Panc1 (cell line): ENCODE measurements around the gene TIRAP. TPM values are rescaled to one million over a fixed set of nuclear protein-coding genes. Genes with fewer than 3 reads are reported as not detected.

Experiments used
- ATAC-seq: fragments of 200-7000 bp; cut with Tn5 transposase; 2 replicates; pipeline ENCODE4 v1.9.1; 2020; ENCODE audit warnings: mild to moderate bottlenecking, moderate library complexity
- BruUV-seq: library from RNA; stranded (reverse); fragments of 400-500 nt; replicated peaks from 2 replicates; lab custom pipeline; 2021; lab: Mats Ljungman, UMichigan
- CTCF ChIA-PET: fragments of 300-600 bp; sonication (Branson Sonifier 250); formaldehyde crosslinking; loops from one replicate; lab custom pipeline; 2022; ENCODE audit warnings: antibody characterized with exemption; lab: Charles Lee
- POLR2A ChIA-PET: fragments of 300-600 bp; sonication (Branson Sonifier 250); formaldehyde crosslinking; loops from one replicate; lab custom pipeline; 2022; ENCODE audit warnings: antibody characterized with exemption; lab: Charles Lee
- DNase-seq: peaks from one replicate; pipeline ENCODE4 v3.0.0-alpha.2; 2010; ENCODE audit warnings: low read depth, low spot score
- H3K27ac ChIP-seq: 2 replicates; pipeline ENCODE4 v1.5.1; 2011; ENCODE audit warnings: mild to moderate bottlenecking, low read length, inconsistent platforms
- H3K27me3 ChIP-seq: fragments of 200-500 bp; sonication (Bioruptor generic); 2 replicates; pipeline ENCODE4 v1.6.0; 2014; ENCODE audit warnings: low read length, inconsistent platforms; ENCODE audit not compliant: control insufficient read depth, insufficient read depth
- H3K36me3 ChIP-seq: fragments of 200-500 bp; sonication (Bioruptor generic); 2 replicates; pipeline ENCODE4 v1.5.1; 2014; ENCODE audit warnings: inconsistent platforms, mild to moderate bottlenecking, low read length, moderate library complexity; ENCODE audit not compliant: control insufficient read depth, insufficient read depth
- H3K4me1 ChIP-seq: 2 replicates; pipeline ENCODE4 v1.5.1; 2011; ENCODE audit warnings: inconsistent platforms, mild to moderate bottlenecking, low read length, moderate library complexity; ENCODE audit not compliant: control insufficient read depth, insufficient read depth
- H3K4me3 ChIP-seq, 2 experiments: 2 replicates each; pipeline ENCODE4 v1.5.1; 2011 to 2012; ENCODE audit warnings: low read depth in 2 of 2, low read length in 2 of 2, mild to moderate bottlenecking in 2 of 2, inconsistent platforms in 1 of 2, moderate library complexity in 1 of 2
- H3K9me3 ChIP-seq: fragments of 200-500 bp; sonication (Bioruptor generic); 2 replicates; pipeline ENCODE4 v1.5.1; 2014; ENCODE audit warnings: low read depth, mild to moderate bottlenecking, inconsistent platforms, low read length, moderate library complexity; ENCODE audit not compliant: control insufficient read depth, insufficient read depth
- CTCF ChIP-seq: fragments of 450-650 bp; IDR thresholded peaks from 2 replicates; pipeline ENCODE4 v1.5.1; 2017; ENCODE audit warnings: mild to moderate bottlenecking
- POLR2AphosphoS5 ChIP-seq: IDR thresholded peaks from 2 replicates; pipeline ENCODE4 v1.6.1; 2012; ENCODE audit warnings: mild to moderate bottlenecking, low read depth, low read length, moderate library complexity
- REST ChIP-seq, 2 experiments: IDR thresholded peaks; 2 replicates each; pipeline ENCODE4 v1.6.1; 2011 to 2012; ENCODE audit warnings: low read depth in 2 of 2, control low read depth in 1 of 2, low read length in 1 of 2, mild to moderate bottlenecking in 1 of 2, moderate library complexity in 1 of 2; ENCODE audit not compliant: insufficient read depth in 1 of 2
- SIN3A ChIP-seq: IDR thresholded peaks from 2 replicates; pipeline ENCODE4 v1.6.1; 2012; ENCODE audit warnings: low read depth, mild to moderate bottlenecking, low read length, moderate library complexity, borderline replicate concordance; ENCODE audit not compliant: insufficient read depth
- TCF7L2 ChIP-seq: IDR thresholded peaks from 2 replicates; pipeline ENCODE4 v1.6.1; 2011; ENCODE audit warnings: mild to moderate bottlenecking, low read depth, low read length, inconsistent platforms
- in situ Hi-C: cut with HindIII; loops from 2 replicates; pipeline ENCODE4 v1.10.0; 2016; ENCODE audit warnings: low sequenced_read_pairs, low pct_unique_long_range_greater_than_20kb
- intact Hi-C: fragments of 100-400 bp; cut with micrococcal nuclease; formaldehyde crosslinking; loops from one replicate; pipeline ENCODE4 v1.10.0; 2022; ENCODE audit not compliant: unreplicated experiment
- total RNA-seq: library from RNA; stranded (reverse); gene quantifications from one replicate; pipeline ENCODE4 v1.2.1, GENCODE V29; 2021; ENCODE audit not compliant: unreplicated experiment

TIRAP gene
- total RNA-seq, 1 experiment from 2014 or later, result 19.3 TPM

- ChIA-PET CTCF (no interaction called here), POLR2A (no interaction called here)
- in situ Hi-C loops (no loop called here), intact Hi-C loops (no loop called here)
- no peaks in the 10 kb centered on the region for H3K27me3 ChIP-seq
- ATAC-seq (no peak), DNase-seq (no peak)
- no peaks in the 10 kb centered on the region for H3K9me3 ChIP-seq
- peaks cover 9% of the 10 kb centered on the region for H3K4me1 ChIP-seq
- no TSS peak for BruUV-seq
- H3K36me3 ChIP-seq, result peaks cover 3% of the 10 kb centered on the region; the same call in 1 of the 2 replicates
- H3K4me3 ChIP-seq, result no peak overlapping the region
- H3K27ac ChIP-seq, result no peak overlapping the region
- TF ChIP-seq POLR2AphosphoS5, result no peak
- no peak for TF ChIP-seq TCF7L2
- TF ChIP-seq SIN3A, result no peak
- TF ChIP-seq CTCF, result no peak
- TF ChIP-seq REST (IDR thresholded peaks at IDR 0.05; ENCODE audit: insufficient read depth in 1 of 2, low read depth in 2 of 2, low read length in 1 of 2), result no peak
These were observed 58.9 kb downstream of the TIRAP start for GRCh38 chr11:126341760-126342161.

GRCh38 chr11:126343051-126343450 is 60.2 kb downstream of the TIRAP start:
- intact Hi-C loops, result no loop called here
- TF ChIP-seq SIN3A (no peak), POLR2AphosphoS5 (no peak), REST (IDR thresholded peaks at IDR 0.05; ENCODE audit: insufficient read depth in 1 of 2, low read depth in 2 of 2, low read length in 1 of 2) (no peak), CTCF (no peak)
- ChIA-PET CTCF (no interaction called here), POLR2A (no interaction called here)
- ATAC-seq, result no peak
- Histone ChIP-seq H3K9me3 (no peaks in the 10 kb centered on the region), H3K27me3 (no peaks in the 10 kb centered on the region), H3K27ac (no peak overlapping the region), H3K4me1 (peaks cover 9% of the 10 kb centered on the region), H3K36me3 (peaks cover 3% of the 10 kb centered on the region; the same call in 1 of the 2 replicates), H3K4me3 (no peak overlapping the region)
- in situ Hi-C loops, result no loop called here
- BruUV-seq, result no TSS peak
- no peak for DNase-seq

Other genes with a start within 250 kb of the TIRAP start
- 17.1 TPM for gene CDON, start 220.2 kb upstream of the TIRAP start, total RNA-seq
- gene RPUSD4, start 71.4 kb upstream of the TIRAP start, total RNA-seq, result 52.3 TPM
- gene FAM118B, start 71.3 kb upstream of the TIRAP start, total RNA-seq, result 41.6 TPM
- gene SRPRA, start 14.2 kb upstream of the TIRAP start, total RNA-seq, result 149 TPM
- gene FOXRED1, start 13.9 kb upstream of the TIRAP start, total RNA-seq, result 44.8 TPM
- 34.8 TPM for gene DCPS, start 21.0 kb downstream of the TIRAP start, total RNA-seq
- gene ST3GAL4, start 72.6 kb downstream of the TIRAP start, total RNA-seq, result 56.6 TPM